ENCODE data around the gene ATP7A.
"Not testable (repeated sequence)": the region's sequence is repeated elsewhere in the genome, so short reads cannot be mapped to it uniquely, and the experiment has no call there.

ATP7A gene

DNA sequence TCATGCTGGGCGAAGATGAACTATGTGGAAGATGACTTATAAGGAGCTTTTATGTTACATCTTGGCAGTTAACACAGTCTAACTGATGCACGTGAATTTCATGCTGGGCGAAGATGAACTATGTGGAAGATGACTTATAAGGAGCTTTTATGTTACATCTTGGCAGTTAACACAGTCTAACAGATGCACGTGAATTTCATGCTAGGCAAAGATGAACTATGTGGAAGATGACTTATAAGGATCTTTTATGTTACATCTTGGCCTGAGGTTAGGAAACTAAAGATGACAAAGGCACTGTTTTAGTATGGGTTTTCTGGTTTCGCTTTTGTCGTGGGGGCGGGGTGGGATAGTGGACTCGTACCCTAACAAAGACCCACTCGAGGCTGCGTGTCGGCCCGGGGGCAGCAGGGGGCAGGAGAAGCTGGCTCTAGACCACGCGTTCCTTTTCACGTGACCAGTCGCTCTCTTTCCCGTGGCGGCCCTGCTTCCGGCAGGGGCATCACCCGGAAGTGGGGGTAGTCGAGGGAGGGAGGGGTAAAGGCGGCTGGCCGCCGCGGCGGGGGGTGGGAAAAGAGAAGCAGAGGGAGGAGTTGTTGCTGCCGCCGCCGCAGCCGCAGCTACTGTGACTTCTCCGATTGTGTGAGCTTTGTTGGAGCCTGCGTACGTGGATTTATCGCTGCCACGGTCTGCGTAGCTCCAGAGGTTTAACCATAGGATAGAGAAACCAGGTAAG is at the start of gene ATP7A:
Gene ATP7A, plus strand, starts transcription at position 586 of the 733 bp plus-strand sequence. CDS start 60,949 bp downstream, outside the sequence.
- peak; percentile 88 to 91 for DNase-seq (ENCODE audit: low read depth in 2 of 2)

DNA sequence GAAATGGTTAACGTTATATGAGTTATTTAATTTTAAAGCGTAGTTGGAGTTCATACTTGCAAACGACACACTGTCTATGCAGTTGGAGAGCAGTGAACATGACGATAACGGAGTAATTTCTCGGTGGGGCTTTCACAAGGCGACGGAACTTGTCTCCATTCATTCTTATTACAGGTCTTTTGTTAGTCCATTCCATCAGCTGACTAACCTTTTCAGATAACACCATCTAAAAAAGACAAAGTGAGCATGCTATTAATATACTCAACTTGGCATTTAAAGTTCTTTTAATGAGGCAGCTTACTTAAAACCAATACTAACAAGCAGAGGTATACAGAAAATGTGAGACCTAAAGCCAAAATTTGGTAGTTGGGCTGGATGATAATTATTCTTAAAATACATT is 35.1 kb upstream of the ATP7A start:
- no peak for DNase-seq (ENCODE audit: low read depth in 2 of 2)

DNA sequence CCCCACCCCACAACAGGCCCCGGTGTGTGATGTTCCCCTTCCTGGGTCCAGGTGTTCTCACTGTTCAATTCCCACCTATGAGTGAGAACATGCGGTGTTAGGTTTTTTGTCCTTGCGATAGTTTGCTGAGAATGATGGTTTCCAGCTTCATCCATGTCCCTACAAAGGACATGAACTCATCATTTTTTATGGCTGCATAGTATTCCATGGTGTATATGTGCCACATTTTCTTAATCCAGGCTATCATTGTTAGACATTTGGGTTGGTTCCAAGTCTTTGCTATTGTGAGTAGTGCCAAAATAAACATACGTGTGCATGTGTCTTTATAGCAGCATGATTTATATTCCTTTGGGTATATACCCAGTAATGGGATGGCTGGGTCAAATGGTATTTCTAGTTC is 29.1 kb upstream of the ATP7A start:
- not testable (repeated sequence) for DNase-seq (ENCODE audit: low read depth in 2 of 2)

DNA sequence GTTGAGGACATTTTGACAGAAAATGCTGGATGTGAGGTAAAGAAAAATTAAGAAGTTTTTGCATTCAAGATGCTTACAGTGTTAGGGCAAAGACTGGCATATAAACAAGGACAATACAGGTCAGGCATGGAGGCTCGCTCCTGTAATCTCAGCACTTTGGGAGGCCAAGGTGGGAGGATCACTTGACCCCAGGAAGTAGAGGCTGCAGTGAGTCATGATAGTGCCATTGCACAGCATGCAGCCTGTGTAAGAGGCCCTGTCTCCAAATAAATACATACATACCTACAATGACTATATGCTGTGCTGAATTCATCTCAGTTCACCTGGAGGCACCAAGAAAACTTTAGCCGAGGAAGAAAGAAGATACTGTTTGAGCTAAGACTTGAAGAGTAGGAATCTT is 17.6 kb upstream of the ATP7A start:
- no peak for DNase-seq (ENCODE audit: low read depth in 2 of 2)

DNA sequence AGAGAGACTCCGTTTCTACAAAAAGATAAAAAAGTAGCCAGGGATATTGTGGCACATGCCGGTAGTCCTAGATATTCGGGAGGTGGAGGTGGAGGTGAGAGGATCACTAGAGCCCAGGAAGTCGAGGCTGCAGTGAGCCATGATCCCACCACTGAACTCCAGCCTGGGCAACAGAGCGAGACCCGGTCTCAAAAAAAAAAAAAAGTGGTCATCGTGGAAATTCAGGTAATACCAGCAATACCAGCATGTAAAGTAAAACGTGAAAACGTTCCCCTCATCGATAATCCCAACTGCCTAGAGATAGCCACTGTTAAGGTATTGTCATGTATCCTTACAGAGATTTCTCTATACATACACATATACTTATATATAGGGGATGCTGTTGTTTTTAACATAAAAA is 16.8 kb upstream of the ATP7A start:
- no peak for DNase-seq (ENCODE audit: low read depth in 2 of 2)

DNA sequence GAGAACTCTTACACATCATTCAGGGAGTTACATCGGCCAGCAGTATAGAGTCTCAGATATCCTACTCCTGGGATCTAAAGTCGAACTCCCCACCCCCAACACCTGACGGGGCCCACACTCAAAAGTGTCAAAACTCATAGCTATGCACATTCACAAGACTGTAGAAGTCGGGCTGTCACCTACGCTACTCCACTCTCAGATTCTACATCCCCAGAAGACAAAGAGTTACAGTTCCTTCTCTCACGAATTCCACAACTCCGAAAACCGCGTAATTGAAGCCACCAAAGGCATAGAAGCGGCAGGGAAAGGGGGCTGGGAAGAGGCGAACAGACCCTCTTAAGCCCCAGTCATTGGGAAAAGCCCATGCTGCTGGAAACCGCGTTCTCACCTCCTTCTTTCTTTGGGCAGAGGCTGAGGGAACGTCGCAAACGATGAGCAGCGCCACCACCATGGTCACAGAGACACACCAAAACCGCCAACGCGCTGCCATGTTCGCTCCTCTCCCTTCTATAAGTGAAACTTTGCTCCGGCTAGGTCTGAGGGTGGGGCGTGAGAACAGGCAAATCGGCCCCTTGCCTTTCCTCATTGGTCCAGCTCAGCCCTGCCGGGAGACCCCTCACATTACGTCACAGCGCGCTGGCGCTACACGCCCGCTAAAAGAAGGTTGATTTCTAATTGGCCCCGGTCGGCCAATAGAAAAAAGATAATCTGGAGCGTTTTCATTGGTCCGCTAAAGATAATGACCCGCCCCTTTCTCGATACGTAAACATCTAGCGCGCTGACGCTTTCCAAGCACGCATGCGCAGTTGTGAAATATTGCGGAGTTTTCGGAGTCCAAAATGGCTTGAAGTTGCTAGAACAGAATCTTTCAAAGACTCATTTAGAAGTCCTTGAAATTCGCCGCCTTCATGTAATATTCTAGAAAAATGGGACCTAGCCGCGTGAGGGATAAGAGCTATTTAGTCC is 15.3 kb upstream of the ATP7A start, which contains the start of gene MAGT1:
Gene MAGT1, minus strand, starts transcription at position 515 of the 966 bp plus-strand sequence. Its CDS starts 25 bp downstream, at position 490.
- peak; percentile 86 to 88 for DNase-seq (ENCODE audit: low read depth in 2 of 2)

DNA sequence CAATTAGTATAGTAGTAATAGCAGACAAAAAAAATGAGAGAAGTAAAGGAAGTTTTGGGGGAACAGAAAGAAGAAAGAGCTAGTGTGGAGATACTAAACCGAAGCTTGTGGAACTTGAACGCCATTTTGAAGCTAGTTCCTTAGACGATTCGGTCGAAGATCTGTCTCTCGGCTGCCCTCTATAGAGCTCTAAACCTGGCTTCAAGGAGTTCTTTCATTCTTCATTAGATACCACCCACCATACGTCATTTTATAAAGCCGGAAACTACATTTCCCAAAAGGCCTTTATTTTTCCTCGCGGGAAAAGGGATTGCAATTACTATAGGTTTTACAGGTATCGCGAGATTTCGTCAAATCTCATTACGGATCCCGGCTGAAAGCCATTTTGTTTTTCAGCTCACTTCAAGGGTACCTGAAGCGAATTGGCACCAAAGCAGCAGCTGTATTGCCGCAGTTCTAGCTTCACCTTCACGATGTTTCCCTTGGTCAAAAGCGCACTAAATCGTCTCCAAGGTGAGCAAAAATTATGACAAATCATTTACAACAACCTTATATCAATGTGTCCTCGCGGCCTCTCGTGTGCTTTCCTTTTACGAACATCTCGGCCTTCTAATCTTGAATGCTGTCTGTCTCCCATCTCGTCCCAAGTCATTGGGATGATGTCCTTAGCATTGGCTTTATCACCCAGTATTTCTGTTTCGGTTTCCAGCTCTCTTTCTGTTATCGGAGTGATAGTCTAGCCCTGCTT is 11.2 kb upstream of the ATP7A start, which contains the start of gene COX7B:
Gene COX7B, plus strand, starts transcription at position 388 of the 748 bp plus-strand sequence. Its CDS starts 86 bp downstream, at position 474.
- DNase-seq (ENCODE audit: low read depth in 2 of 2): peak; percentile 31 to 56

DNA sequence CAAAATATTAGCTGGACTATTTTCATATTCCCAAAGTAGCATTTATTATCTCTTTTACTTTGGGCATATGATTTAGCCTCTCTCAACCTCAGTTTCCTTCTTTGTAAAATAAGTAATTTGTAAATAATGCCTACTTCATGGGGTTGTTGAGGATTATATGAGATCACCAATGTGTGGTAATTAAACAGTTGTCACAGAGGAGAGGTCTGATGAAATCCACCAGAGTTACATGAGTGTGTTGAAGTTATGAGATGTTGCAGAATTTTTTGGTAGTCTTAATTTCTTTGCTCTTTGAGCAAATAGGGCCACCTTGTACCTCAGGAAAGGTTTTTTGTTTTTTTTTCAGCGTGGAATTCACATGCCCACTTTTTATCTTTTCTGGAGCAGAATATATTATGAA is 9.8 kb upstream of the ATP7A start:
- DNase-seq (ENCODE audit: low read depth in 2 of 2): no peak

DNA sequence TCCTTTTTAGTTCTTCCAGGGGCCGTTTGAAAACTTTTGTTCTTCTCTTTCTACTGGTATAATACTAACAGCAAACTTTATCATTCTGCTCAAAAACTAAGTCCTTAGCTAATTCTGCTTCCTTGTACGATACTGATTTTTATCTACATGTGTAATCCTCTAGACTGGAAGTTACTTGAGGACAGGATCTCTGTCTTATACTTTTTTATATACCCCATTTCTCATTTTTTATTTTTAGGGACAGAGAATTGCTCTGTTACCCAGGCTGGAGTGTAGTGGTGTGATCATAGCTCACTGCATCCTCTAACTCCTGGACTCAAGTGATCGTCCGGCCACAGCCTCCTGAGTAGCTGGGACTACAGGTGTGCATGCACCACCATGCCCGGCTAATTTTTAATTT is 9.0 kb upstream of the ATP7A start:
- DNase-seq (ENCODE audit: low read depth in 2 of 2): no peak

DNA sequence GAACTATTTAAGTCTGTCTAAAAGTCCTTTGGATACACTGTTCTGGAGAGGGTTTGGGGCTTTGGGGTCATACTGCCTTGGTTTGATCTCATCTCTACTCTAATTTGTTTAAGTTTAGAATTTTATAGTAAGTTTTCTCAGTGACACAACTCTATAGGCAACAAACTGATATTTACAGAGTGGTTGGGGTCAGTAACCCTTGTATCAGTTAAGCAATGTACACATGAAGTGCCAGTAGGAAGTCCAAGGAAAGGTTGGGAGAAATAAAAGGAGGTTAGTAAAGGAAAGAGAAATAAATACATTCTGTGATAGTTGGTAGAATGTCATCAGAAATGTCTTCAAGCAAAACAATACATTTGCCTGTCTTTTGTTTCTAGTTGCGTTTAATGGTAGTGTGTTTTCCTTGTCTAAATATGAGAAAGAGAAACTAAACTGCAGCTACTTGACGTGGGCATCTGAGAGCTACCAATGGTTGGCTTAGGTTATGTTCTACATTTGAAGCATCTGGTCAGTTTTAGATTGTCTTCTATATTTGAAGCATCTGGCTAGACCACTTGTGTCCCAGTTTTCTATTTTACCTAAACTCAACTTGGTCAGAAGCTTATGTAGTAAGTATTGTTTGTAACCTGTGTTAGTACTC is 6.9 kb downstream of the ATP7A start:
- DNase-seq (ENCODE audit: low read depth in 2 of 2): no peak

DNA sequence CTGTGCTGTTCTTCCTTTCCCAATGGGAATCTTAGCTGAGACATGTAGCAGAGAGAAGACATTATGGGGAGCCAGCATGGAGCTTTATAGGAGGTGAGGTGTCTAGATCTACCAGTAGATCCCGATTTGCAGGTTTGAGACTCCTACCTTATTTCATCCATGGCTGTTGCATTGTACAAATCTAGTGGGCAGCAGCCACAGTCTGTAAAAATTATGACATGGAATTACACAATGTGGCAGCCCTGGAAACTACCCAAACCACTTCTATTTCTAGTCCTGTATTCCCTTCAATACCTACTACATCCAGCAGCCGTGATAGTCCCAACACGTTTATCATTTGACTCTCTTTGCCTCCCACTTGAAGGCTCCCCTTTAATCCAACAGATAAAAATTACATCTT is 8.1 kb downstream of the ATP7A start:
- DNase-seq (ENCODE audit: low read depth in 2 of 2): no peak

DNA sequence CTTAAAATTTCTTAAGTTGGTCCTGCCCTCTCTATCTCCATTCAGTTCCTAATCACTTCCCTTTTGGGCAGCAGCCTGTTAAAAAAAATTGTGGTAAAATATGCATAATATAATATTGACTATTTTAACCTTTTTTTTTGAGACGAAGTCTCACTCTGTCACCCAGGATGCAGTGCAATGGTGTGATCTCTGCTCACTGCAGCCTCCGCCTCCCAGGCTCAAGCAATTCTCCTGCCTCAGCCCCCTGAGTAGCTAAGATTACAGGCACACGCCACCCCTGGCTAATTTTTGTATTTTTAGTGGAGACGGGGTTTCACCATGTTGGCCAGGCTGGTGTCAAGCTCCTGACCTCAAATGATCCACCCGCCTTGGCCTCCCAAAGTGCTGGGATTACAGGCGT is 8.9 kb downstream of the ATP7A start:
- not testable (repeated sequence) for DNase-seq (ENCODE audit: low read depth in 2 of 2)

DNA sequence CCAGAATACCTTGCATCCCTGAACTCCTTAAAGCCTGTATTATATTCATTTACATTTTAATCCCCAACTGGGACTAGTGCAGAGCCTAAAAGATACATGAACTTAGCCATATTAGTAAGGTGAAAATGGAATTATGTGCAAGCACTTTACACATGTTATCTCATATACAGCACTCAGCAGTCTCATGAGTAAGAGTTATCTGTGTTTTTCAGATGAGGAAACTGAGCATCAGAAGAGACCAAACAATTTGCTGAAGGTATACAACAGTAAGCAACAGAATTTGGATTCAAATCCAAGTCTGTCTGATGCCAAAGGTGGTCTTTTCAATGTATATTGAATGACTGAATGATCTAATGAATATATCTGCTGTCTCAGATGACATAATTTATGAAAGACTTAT is 12.3 kb downstream of the ATP7A start:
- no peak for DNase-seq (ENCODE audit: low read depth in 2 of 2)

DNA sequence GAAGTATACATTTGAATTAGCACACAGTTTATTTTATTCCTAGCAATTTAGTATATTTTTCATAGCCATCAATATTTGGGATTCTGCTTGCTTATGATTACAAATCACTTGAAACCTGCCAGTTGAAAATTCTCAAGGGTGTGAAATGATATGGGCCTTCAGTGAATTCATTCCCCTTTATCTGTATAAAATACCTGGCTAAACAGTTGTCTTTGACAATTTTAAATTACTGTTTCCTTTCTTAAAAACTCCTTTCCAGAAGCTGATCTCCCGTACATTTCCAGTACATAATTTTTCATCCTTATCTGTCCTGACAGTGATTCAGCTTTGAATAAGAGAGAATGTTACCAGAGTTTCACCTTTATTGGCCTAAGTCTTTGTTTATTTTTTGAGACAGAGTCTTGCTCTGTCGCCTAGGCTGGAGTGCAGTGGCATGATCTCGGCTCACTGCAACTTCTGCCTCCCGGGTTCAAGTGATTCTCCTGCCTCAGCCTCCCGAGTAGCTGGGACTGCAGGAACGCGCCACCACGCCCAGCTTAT is 13.9 kb downstream of the ATP7A start:
- no peak for DNase-seq (ENCODE audit: low read depth in 2 of 2)

DNA sequence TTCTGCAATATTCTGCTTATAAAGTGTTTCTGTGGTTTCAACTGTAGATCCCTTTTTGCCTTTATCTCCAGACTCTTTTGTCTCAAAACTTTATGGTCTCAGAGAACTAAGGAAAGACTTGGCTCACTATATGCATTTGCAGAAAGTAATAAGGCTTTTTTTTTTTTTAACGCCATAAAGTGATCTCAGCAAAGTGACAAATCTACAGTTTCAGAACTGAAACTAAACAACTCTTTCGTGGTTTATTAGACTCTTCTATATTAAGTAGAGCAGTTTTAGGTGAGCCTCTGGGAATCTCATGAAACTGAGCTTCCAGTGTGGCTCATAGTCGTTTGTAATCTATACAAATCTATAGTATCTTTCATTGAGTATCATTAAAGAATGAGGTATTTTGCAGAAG is 15.3 kb downstream of the ATP7A start:
- no peak for DNase-seq (ENCODE audit: low read depth in 2 of 2)

DNA sequence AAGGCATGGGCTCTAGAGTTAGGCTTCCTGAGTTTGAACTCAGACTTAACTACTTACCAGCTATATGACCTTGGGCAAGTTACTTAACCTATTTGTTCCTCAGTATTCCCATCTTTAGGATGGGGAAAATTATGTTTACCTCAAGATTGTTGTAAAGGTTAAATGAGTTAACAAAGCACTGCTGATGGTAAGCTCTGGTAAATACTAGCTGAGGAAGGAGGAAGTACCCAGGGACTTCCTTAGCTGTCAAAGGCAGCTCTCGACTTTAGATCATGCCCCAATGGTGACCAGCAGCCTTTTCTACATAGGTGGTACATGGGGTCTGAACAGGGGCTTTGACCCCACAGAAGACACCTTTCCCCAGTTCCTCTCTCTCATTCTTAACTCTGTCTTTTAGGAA is 20.1 kb downstream of the ATP7A start:
- DNase-seq (ENCODE audit: low read depth in 2 of 2): no peak

DNA sequence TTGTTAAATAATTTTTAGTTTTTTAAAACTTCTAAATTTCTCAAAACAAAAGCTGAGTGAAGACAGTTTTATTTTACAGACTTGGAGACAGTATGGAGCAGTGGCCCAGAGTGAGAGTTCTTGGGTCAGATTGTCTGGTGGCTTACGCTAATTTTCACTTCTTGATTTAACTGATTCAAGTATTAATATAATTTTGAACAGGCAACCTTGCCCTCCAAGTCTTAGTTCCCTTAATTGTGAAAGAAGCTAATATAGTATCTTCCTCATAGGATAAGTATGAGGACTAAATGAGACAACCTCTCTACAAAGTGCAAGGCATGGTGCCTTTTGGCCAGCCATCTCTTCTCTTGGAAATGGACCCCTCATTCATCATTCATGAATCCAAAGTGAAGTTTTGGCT is 25.4 kb downstream of the ATP7A start:
- no peak for DNase-seq (ENCODE audit: low read depth in 2 of 2)

DNA sequence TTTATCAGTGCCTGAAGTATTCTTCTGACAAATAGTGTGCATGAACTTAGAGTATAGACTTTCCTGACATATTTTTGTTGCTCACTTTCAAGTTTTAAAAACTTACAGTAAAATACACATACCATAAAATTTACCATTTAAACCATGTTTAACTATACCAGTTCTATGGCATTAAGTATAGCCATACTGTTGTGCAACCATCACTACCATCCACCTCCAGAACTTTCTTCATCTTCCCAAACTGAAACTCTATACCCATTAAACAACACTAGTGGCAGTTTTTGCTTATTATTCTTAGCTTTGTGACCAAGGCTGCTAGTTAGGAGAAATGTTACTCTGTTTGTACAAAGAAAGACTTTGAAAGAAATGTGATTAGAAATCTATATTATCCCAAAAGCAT is 25.8 kb downstream of the ATP7A start:
- no peak for DNase-seq (ENCODE audit: low read depth in 2 of 2)

DNA sequence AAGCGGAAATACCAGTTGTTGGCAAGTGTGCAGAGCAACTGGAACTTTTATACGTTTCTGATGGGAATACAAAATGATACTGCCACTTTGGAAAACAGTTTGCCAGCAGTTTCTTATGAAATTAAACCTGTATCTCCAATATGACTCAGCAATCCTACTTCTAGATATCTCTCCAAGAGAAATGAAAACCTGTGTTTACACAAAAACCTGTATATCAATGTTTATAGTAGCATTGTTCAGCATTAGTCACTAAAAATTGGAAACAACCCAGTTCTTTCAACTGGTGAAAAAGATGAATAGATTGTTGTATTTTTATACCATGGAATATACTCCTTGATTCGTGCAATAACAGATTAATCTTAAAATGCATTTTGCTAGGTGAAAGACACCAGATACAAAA is 26.8 kb downstream of the ATP7A start:
- DNase-seq (ENCODE audit: low read depth in 2 of 2): no peak

DNA sequence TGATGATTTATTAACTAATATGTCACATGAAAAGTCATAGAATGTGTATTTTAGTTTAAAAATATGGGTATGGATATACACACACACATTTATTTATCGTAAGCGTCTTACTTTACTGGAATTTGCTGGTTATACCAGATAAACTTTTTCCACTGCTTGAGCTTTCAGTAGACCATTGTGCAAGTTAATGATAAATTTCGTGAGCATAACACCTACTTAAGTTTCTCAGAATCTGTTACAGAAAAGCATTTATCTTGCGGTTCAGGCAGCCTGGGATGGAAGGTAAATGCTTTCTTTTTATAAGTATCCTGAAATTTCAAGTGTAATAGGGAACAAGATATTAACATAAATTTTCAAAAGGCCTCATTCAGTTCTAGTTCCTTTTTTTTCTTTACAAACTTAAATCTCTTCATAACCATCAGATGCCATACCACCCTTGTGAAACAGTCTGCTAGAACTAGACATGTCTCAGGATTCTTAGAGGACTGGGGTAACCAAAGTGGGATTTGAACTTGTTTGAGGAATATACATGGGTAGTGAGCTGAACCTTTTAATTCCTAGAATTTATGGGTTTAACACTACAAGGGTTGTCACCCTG is 27.7 kb downstream of the ATP7A start:
- no peak for DNase-seq (ENCODE audit: low read depth in 2 of 2)

DNA sequence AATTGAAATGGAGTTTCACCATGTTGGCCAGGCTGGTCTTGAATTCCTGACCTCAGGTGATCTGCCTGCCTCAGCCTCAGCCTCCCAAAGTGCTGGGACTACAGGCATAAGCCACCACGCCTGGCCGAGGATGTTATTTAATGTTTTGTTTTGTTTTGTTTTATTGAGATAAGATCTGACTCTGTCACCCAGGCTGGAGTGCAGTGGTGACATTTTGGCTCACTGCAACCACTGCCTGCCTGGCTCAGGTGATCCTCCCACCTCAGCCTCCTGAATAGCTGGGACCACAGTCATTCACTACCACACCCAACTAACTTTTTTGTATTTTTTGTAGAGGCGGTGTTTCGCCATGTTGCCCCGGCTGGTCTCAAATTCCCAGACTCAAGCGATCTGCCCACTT is 34.5 kb downstream of the ATP7A start:
- DNase-seq (ENCODE audit: low read depth in 2 of 2): not testable (repeated sequence)

Measured in stimulated activated CD8-positive, alpha-beta memory T cell treated with anti-CD3 and anti-CD28 coated beads, Interleukin-7, amount 100 ng/mL, for 4 hours (primary cell).